OCI-LY7 (cell line): ENCODE measurements around the gene ZNF570. TPM values are rescaled to one million over a fixed set of nuclear protein-coding genes. Genes with fewer than 3 reads are reported as not detected.

Source experiments
- BruUV-seq: library from RNA; stranded (reverse); fragments of 400-500 nt; replicated peaks from 2 replicates; lab custom pipeline; 2021; lab: Mats Ljungman, UMichigan
- CTCF ChIA-PET: fragments of 300-600 bp; sonication (Branson Sonifier 250); formaldehyde crosslinking; loops from one replicate; lab custom pipeline; 2022; ENCODE audit warnings: antibody characterized with exemption; ENCODE audit not compliant: unreplicated experiment; lab: Charles Lee
- POLR2A ChIA-PET: fragments of 300-600 bp; sonication (Branson Sonifier 250); formaldehyde crosslinking; loops from one replicate; lab custom pipeline; 2022; ENCODE audit warnings: antibody characterized with exemption; lab: Charles Lee
- DNase-seq: peaks from one replicate; pipeline ENCODE4 v3.0.0-alpha.2; 2015; ENCODE audit warnings: low spot score
- H2AFZ ChIP-seq: fragments of 200-600 bp; sonication (generic), shearing (Covaris generic); 2 replicates; pipeline ENCODE4 v1.6.1; 2014; ENCODE audit warnings: mild to moderate bottlenecking, antibody characterized with exemption, low read length, moderate library complexity
- H3K27ac ChIP-seq: fragments of 200-600 bp; sonication (generic); 2 replicates; pipeline ENCODE4 v1.5.1; 2014; ENCODE audit warnings: mixed run types, low read depth, mild to moderate bottlenecking, moderate library complexity, low read length, inconsistent platforms; ENCODE audit not compliant: poor library complexity, severe bottlenecking
- H3K36me3 ChIP-seq: fragments of 200-600 bp; sonication (generic); 2 replicates; pipeline ENCODE4 v1.6.1; 2014; ENCODE audit warnings: mild to moderate bottlenecking, antibody characterized with exemption, low read length, moderate library complexity, mixed read lengths; ENCODE audit not compliant: insufficient read depth
- H3K4me1 ChIP-seq: fragments of 200-600 bp; sonication (generic); 2 replicates; pipeline ENCODE4 v1.5.1; 2014; ENCODE audit warnings: mild to moderate bottlenecking, low read length; ENCODE audit not compliant: insufficient read depth, poor library complexity, severe bottlenecking
- H3K4me2 ChIP-seq: fragments of 200-600 bp; sonication (generic); 2 replicates; pipeline ENCODE4 v1.6.1; 2014; ENCODE audit warnings: mild to moderate bottlenecking, low read length
- H3K4me3 ChIP-seq: fragments of 200-600 bp; sonication (generic); 2 replicates; pipeline ENCODE4 v1.5.1; 2014; ENCODE audit warnings: mild to moderate bottlenecking, low read depth, low read length; ENCODE audit not compliant: poor library complexity, severe bottlenecking
- H3K79me2 ChIP-seq: fragments of 200-600 bp; sonication (generic); 2 replicates; pipeline ENCODE4 v1.6.1; 2016; ENCODE audit warnings: low read depth, mild to moderate bottlenecking, low read length, moderate library complexity, mixed read lengths; ENCODE audit not compliant: insufficient read depth
- H3K9me2 ChIP-seq: fragments of 200-600 bp; sonication (generic); 2 replicates; pipeline ENCODE4 v1.6.1; 2016; ENCODE audit warnings: mild to moderate bottlenecking, low read length, mixed read lengths; ENCODE audit not compliant: insufficient read depth
- H3K9me3 ChIP-seq: fragments of 200-600 bp; sonication (generic); 2 replicates; pipeline ENCODE4 v1.6.1; 2014; ENCODE audit warnings: mild to moderate bottlenecking, mixed run types, low read length, mixed read lengths
- H4K20me1 ChIP-seq: fragments of 200-600 bp; sonication (generic); 2 replicates; pipeline ENCODE4 v1.6.1; 2014; ENCODE audit warnings: mild to moderate bottlenecking, antibody characterized with exemption, low read length, moderate library complexity, mixed read lengths; ENCODE audit not compliant: insufficient read depth
- EZH2phosphoT487 ChIP-seq: fragments of 200-600 bp; sonication (generic); IDR thresholded peaks from 2 replicates; pipeline ENCODE4 v1.6.1; 2018; ENCODE audit warnings: low read depth, borderline replicate concordance, mild to moderate bottlenecking, mixed run types, antibody characterized with exemption, low read length, moderate library complexity, mixed read lengths
- intact Hi-C: fragments of 100-400 bp; cut with micrococcal nuclease; formaldehyde crosslinking; loops from one replicate; pipeline ENCODE4 v1.10.0; 2022; ENCODE audit not compliant: unreplicated experiment
- total RNA-seq, 2 experiments: library from RNA; depleted of rRNA in 1 of 2; stranded (reverse); fragments of >200 nt in 1 of 2; shearing (Covaris generic) in 1 of 2; gene quantifications; 2 replicates each; pipeline ENCODE4 v1.2.3, GENCODE V29; 2014 to 2022
- TF ChIP-seq, protein P1 (sequence below): fragments of 200-600 bp; sonication (generic); conservative IDR thresholded peaks from 2 replicates; pipeline ENCODE4 v1.5.1; 2014; ENCODE audit warnings: mild to moderate bottlenecking, antibody characterized with exemption, low read length, moderate library complexity, mixed read lengths

The ZNF570 gene
- total RNA-seq, 2 experiments from 2014 or later: 5.1 to 6.7 TPM

DNA sequence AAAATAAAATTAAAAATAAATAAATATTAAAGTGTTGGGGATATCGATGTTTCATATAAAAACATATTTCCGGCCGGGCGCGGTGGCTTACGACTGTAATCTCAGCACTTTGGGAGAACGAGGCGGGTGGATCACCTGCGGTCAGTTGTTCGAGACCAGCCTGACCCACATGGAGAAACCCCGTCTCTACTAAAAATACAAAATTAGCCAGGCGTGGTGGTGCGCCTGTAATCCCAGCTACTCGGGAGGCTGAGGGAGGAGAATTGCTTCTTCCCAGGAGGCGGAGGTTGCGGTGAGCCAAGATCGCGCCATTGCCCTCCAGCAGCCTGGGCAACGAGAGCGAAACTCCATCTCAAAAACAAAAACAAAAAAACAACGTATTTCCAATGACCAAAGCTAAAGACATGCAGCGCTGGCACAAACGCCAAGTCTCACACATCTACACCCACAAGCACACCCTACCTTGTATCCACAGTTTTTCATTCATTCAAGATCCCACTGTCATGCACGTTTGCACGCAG lies 2.8 kb upstream of the ZNF570 start:
- peak overlapping the region; percentile 66 for H3K4me2 ChIP-seq

DNA sequence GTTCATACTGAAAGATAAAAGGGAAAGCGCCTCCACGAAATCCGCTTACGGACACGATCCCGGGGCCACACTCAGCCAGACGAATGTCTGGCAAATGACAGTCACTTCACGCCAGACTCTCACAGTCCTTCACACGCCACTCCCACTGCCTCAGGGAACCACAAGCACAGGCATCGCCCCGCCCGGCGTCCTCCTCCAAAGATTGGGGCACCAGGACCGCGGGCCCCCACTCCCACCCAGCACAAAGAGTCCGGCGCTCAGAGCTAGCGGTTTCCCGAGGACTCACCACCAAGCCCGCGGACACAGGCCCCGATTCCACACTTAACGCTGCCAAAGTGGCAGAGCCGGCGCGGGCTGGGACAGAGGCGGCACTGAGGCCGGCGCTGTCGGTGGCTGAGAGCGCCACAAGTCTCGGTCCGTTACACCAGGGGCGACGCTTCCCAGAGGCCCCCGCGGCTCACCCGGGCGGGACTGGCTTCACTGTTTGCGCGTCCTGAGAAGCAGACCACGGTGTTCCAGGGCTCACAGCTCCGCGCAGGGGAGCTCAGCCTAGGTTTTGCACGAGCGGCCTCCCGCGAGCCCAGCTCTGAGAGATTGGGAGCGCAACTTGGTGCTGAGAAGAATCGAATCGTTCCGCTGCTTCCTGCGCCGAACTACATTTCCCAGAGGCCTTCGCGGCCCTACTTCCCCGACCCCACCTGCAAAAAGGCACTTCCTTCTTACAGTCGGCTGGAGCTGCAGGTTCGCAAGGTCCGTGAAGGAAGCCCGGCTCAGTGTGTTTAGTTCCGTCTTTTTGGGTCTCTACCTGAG lies 2.2 kb upstream of the ZNF570 start, which contains the start of gene ZNF569:
ZNF569 (minus strand) TSS at position 647 of the 810 bp plus-strand sequence. CDS start 22,523 bp downstream, outside the sequence.
- H3K36me3 ChIP-seq: peaks cover 41% of the 10 kb centered on the region
- H3K4me3 ChIP-seq: peak within 1 kb of the TSS; percentile 78
- intact Hi-C loops: loop anchor here (1.0 to 10.0 kb wide), 7 partner anchors 96 to 1252 kb away; partner anchors contain the start of genes ZNF146, ZNF420, ZNF527 and ZNF529
- H2AFZ ChIP-seq: peak within 1 kb of the TSS; percentile 97
- H3K27ac ChIP-seq: peak within 1 kb of the TSS; percentile 81
- no peaks in the 10 kb centered on the region for H4K20me1 ChIP-seq
- ChIA-PET CTCF (no interaction called here), POLR2A (no interaction called here)
- peaks cover 16% of the 10 kb centered on the region for H3K4me1 ChIP-seq
- DNase-seq: peak; percentile 94
- peaks cover 28% of the 10 kb centered on the region for H3K9me3 ChIP-seq
- H3K79me2 ChIP-seq: peaks cover 12% of the 10 kb centered on the region; the same call in 1 of the 2 replicates
- H3K9me2 ChIP-seq: no peaks in the 10 kb centered on the region
- peak within 1 kb of the TSS; percentile 66 for H3K4me2 ChIP-seq
- BruUV-seq: no TSS peak
- TF ChIP-seq EZH2phosphoT487: no peak
- TF ChIP-seq, protein P1, sequence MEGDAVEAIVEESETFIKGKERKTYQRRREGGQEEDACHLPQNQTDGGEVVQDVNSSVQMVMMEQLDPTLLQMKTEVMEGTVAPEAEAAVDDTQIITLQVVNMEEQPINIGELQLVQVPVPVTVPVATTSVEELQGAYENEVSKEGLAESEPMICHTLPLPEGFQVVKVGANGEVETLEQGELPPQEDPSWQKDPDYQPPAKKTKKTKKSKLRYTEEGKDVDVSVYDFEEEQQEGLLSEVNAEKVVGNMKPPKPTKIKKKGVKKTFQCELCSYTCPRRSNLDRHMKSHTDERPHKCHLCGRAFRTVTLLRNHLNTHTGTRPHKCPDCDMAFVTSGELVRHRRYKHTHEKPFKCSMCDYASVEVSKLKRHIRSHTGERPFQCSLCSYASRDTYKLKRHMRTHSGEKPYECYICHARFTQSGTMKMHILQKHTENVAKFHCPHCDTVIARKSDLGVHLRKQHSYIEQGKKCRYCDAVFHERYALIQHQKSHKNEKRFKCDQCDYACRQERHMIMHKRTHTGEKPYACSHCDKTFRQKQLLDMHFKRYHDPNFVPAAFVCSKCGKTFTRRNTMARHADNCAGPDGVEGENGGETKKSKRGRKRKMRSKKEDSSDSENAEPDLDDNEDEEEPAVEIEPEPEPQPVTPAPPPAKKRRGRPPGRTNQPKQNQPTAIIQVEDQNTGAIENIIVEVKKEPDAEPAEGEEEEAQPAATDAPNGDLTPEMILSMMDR: no peak

More for the DNA sequence above, 2.8 kb upstream of the ZNF570 start:
- ChIA-PET CTCF (interaction anchor here (0.6 kb wide), 1 partner anchor 525 kb away, joined by 3 read pairs; no protein-coding TSS in a partner anchor), POLR2A (interaction anchor here (0.5 kb wide), 1 partner anchor 305 kb away, joined by 3 read pairs; no protein-coding TSS in a partner anchor)
- DNase-seq: no peak
- Histone ChIP-seq H4K20me1 (no peaks in the 10 kb centered on the region), H3K4me3 (peak overlapping the region; percentile 78), H2AFZ (peak overlapping the region; percentile 97), H3K4me1 (peaks cover 16% of the 10 kb centered on the region), H3K9me3 (peaks cover 25% of the 10 kb centered on the region), H3K9me2 (no peaks in the 10 kb centered on the region), H3K27ac (peak overlapping the region; percentile 81), H3K36me3 (peaks cover 43% of the 10 kb centered on the region), H3K79me2 (peaks cover 12% of the 10 kb centered on the region; the same call in 1 of the 2 replicates)
- BruUV-seq: TSS peak; percentile 46
- intact Hi-C loops: loop anchor here (5.0 to 10.0 kb wide), 6 partner anchors 126 to 1252 kb away; partner anchors contain the start of genes ZNF146, ZNF420, ZNF529 and ZNF540
- TF ChIP-seq, protein P1: no peak
- TF ChIP-seq EZH2phosphoT487: no peak
